ENCODE measurements around the gene LRRC2.
"Not testable (repeated sequence)": the region's sequence is repeated elsewhere in the genome, so short reads cannot be mapped to it uniquely, and the experiment has no call there.

The LRRC2 gene

GRCh38 chr3:46538803-46539442, 27.2 kb downstream of the LRRC2 start:
- peak in 40 of 42 donors; percentile 11 to 66 (median 44) for DNase-seq
- intact Hi-C loops (cut with DNase I): no loop called here

DNA sequence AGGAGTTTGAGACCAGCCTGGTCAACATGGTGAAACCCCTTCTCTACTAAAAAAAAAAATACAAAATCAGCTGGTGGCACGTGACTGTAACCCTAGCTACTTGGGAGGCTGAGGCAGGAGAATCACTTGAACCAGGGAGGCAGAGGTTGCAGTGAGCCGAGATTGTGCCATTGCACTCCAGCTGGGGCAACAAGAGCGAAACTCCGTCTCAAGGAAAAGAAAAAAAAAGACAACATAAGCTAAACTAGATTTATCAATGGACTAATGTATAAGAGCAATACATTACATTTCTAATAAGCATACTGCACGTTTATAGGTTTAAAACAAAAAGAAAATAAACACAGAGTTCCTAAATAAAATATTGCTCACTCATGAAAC, 27.7 kb downstream of the LRRC2 start:
- intact Hi-C loops (cut with DNase I): not testable (repeated sequence)

DNA sequence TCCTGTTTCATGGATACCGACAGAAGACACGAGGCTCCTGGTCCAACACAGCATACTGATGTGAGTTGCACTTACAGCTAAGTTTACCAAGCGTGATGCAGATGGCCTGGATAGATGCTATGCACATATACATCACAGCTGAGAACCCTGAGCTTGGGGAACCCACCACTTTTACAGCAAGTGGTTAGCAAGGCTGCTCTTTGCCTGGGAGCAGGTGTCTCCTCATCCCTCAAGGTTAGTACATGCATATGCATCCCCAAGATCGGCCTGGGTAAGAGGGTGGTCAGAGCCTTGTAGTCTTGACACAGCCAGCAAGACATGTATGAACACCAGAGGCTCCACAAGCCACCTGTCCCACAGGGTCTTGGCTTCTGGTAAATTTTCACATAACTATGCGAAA, 28.3 kb downstream of the LRRC2 start:
- intact Hi-C loops (cut with DNase I): no loop called here
- no peak for DNase-seq

More for the DNA sequence above, 27.7 kb downstream of the LRRC2 start:
- not testable (repeated sequence) for DNase-seq

DNA sequence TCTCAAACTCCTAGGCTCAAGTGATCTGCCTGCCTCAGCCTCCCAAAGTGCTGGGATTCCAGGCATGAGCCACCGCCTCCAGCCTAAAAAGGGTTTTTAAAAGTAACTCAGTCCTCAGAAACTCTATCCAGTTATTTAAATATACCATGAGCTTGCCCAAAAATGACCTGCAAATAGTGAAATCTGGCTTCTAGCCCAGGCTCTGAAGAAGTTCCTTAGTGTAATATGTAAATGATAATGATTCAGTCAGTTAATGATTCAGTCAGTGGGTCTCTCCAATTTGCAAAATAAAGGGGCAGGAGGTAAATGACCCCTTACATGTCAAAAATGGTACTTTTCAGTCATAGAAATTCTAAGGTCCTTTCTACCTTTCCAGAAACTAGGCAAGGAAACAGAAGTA, 28.8 kb downstream of the LRRC2 start:
- no peak for DNase-seq
- intact Hi-C loops (cut with DNase I): no loop called here

DNA sequence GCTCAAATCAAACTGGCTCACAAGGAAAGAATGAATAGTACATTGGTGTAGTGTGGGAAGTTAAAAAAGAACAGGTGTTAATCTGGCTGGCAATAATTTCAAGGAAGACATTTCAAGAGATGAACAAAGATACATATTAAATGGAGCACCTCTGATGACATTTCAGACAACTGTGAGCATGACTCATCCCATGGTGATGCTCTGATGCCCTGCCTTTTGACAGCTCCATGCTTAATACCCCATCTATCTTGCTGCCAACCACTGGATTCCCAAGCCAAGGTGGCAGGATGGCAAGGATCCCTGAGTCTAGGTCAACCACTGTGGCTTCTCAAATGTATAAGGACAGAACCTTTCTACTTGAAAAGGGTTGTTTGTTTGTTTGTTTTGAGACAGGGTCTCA, 29.3 kb downstream of the LRRC2 start:
- DNase-seq: peak in 2 of 42 donors; percentile 9 to 26
- intact Hi-C loops (cut with DNase I): no loop called here

DNA sequence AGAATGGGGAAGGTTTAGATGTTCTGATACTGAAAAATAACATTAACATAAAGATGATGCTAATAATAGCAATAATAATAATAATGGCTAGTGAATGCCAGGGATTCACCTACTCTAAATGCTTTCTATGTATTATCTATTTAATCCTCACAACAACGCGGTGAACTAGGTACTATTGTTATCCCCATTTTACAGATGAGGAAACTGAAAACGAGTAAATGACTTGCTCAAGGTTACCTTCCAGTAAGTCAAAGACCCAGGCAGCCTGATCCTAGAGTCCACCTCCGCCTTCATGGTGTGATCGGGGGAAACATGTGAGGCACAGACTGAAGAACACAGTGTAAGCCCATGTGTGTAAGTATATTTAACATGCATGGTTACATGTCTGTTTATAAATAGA, 30.4 kb downstream of the LRRC2 start:
- intact Hi-C loops (cut with DNase I): no loop called here
- no peak for DNase-seq

- DNase-seq: no peak
- intact Hi-C loops (cut with DNase I): no loop called here
Observed at GRCh38 chr3:46533091-46533490, 33.0 kb downstream of the LRRC2 start.

- intact Hi-C loops (cut with DNase I): no loop called here
- DNase-seq: no peak
Observed at GRCh38 chr3:46527239-46527638, 38.9 kb downstream of the LRRC2 start.

DNA sequence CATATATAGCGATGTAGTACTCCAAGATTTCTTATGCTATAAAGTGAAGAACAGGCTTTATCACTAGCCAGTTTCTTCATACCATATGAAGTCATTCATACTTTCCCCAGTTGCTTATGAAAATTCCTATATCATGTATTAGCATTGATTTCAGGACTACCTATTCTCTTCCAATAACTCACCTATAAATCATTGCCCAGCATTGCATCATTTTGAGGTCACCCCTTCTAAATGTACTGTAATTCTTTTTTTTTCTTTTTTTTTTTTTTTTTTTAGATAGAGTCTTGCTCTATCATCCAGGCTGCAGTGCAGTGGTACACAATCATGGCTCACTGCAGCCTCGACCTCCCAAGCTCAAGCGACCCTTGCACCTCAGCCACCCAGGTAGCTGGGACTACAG, 41.3 kb downstream of the LRRC2 start:
- intact Hi-C loops (cut with DNase I): no loop called here
- DNase-seq: no peak

GRCh38 chr3:46524008-46524407, 42.1 kb downstream of the LRRC2 start:
- no peak for DNase-seq
- intact Hi-C loops (cut with DNase I): no loop called here

- no peak for DNase-seq
- intact Hi-C loops (cut with DNase I): no loop called here
Observed at GRCh38 chr3:46523556-46523955, 42.5 kb downstream of the LRRC2 start.

- DNase-seq; intact Hi-C loops (cut with DNase I): not testable (repeated sequence)
Observed at GRCh38 chr3:46522201-46522600, 43.9 kb downstream of the LRRC2 start.

GRCh38 chr3:46521096-46521495, 45.0 kb downstream of the LRRC2 start:
- no peak for DNase-seq
- intact Hi-C loops (cut with DNase I): no loop called here

DNA sequence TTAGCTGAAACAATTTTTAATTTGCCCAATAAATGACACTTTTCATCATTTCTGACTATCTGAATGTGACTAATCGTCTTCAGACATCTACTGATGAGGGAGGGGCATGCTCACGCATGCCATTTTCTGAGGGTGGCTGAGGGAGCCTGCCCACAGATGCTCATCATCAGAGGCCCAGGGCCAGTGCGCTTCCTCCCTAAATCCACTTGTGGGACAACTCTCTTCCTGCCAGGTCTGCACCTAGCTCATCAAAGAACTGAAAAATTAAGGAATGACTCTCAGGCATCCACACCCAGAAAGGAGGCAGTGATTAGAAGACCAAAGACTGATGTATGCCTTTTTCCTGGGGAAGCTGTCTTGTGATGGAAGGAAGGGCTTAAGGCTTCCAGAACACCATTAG, 45.6 kb downstream of the LRRC2 start:
- intact Hi-C loops (cut with DNase I): no loop called here

DNA sequence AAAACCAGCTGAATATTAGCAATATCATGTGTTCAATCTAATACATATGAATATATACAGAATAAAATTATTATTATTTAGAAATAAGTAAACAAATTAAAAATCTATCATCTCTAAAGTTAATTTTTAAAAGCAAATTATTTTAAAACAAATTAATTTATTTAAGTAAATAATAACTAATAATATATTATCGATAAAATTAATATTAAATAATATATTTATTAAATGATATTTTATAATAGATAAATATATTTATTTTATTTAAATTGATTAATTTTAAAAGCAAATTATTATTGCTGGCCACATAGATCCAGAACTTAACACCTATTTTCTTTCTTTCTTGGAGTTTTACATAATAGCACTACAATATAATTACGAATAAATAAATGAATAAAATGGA, 46.1 kb downstream of the LRRC2 start:
- no peak for DNase-seq
- intact Hi-C loops (cut with DNase I): no loop called here

More for the DNA sequence above, 45.6 kb downstream of the LRRC2 start:
- DNase-seq: no peak

DNA sequence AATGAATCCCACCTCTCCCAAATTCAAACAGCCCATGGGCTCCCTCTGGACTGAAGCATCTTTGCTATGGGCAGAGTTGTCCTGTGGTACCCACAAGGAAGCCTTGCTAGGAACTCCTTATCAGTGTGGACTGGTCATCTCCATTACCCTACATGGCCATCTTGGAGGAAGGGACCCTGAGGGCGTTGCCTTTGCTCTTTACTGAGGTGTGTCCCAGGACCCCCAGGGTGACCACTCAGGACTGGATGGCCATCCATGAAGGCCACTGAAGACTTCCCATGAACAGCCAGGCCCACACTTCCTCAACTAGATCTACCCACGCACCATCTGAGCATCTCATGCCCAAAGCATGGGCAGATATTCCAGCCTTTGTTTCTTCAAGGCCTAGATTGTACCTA, 48.3 kb downstream of the LRRC2 start:
- intact Hi-C loops (cut with DNase I): no loop called here
- DNase-seq: no peak

GRCh38 chr3:46517016-46517783, 48.9 kb downstream of the LRRC2 start:
- DNase-seq: no peak
- intact Hi-C loops (cut with DNase I): no loop called here

- no peak for DNase-seq
- intact Hi-C loops (cut with DNase I): no loop called here
Observed at GRCh38 chr3:46516521-46516920, 49.6 kb downstream of the LRRC2 start.

- intact Hi-C loops (cut with DNase I): no loop called here
Observed at GRCh38 chr3:46512191-46512749, 53.8 kb downstream of the LRRC2 start.

GRCh38 chr3:46509661-46510187, 56.4 kb downstream of the LRRC2 start:
- DNase-seq: no peak
- intact Hi-C loops (cut with DNase I): no loop called here

More at GRCh38 chr3:46512191-46512749, 53.8 kb downstream of the LRRC2 start:
- no peak for DNase-seq
